Neural cell (in vitro differentiated cells): ENCODE data around the gene TPST2.

Experiments
- CTCF ChIP-seq: fragments of 450-650 bp; IDR thresholded peaks from 2 replicates; pipeline ENCODE4 v1.5.1; 2014; ENCODE audit warnings: antibody characterized with exemption, mild to moderate bottlenecking, moderate library complexity; ENCODE audit not compliant: poor library complexity, severe bottlenecking
- EP300 ChIP-seq: fragments of 450-650 bp; conservative IDR thresholded peaks from 2 replicates; pipeline ENCODE4 v1.6.1; 2014; ENCODE audit warnings: antibody characterized with exemption, mild to moderate bottlenecking, moderate library complexity; ENCODE audit not compliant: poor library complexity, severe bottlenecking
- EZH2 ChIP-seq: fragments of 200-600, 300-800 bp; shearing (Covaris generic), sonication (generic); IDR thresholded peaks from 2 replicates; pipeline ENCODE4 v1.6.1; 2014; ENCODE audit warnings: antibody characterized with exemption, low read length, borderline replicate concordance, mild to moderate bottlenecking; ENCODE audit not compliant: insufficient read depth, poor library complexity, severe bottlenecking
- MXI1 ChIP-seq: fragments of 450-650 bp; conservative IDR thresholded peaks from 2 replicates; pipeline ENCODE4 v1.6.1; 2014; ENCODE audit warnings: antibody characterized with exemption, mild to moderate bottlenecking; ENCODE audit not compliant: poor library complexity, severe bottlenecking
- POLR2AphosphoS5 ChIP-seq: IDR thresholded peaks from 2 replicates; pipeline ENCODE4 v1.6.1; 2012
- RAD21 ChIP-seq: fragments of 450-650 bp; conservative IDR thresholded peaks from 2 replicates; pipeline ENCODE4 v1.6.1; 2014; ENCODE audit warnings: antibody characterized with exemption, mild to moderate bottlenecking, moderate library complexity
- REST ChIP-seq: IDR thresholded peaks from 2 replicates; pipeline ENCODE4 v1.6.1; 2012; ENCODE audit warnings: borderline replicate concordance
- SMC3 ChIP-seq: fragments of 450-650 bp; conservative IDR thresholded peaks from 2 replicates; pipeline ENCODE4 v1.6.1; 2014; ENCODE audit warnings: antibody characterized with exemption, mild to moderate bottlenecking, moderate library complexity; ENCODE audit not compliant: poor library complexity

GRCh38 chr22:26496456-26496855 lies 93.5 kb downstream of the TPST2 start:
- no peak for TF ChIP-seq CTCF
- no peak for TF ChIP-seq EP300
- no peak for TF ChIP-seq POLR2AphosphoS5
- no peak for TF ChIP-seq REST
- no peak for TF ChIP-seq RAD21
- no peak for TF ChIP-seq SMC3
- TF ChIP-seq MXI1: no peak
- TF ChIP-seq EZH2: no peak
